HL-60/S4 (cell line): Measurements from ENCODE around the gene HDAC5.
"Not testable (repeated sequence)": the region's sequence is repeated elsewhere in the genome, so short reads cannot be mapped to it uniquely, and the experiment has no call there.

Source experiments
- in situ Hi-C: fragments of 300-500 bp; cut with MboI; formaldehyde crosslinking; loops from 2 replicates; pipeline ENCODE4 v1.14.3; 2022; ENCODE audit warnings: low sequenced_read_pairs

Gene HDAC5

GRCh38 chr17:44037471-44037870 lies 86.0 kb downstream of the HDAC5 start:
- in situ Hi-C loops: no loop called here

- in situ Hi-C loops: not testable (repeated sequence)
Observed at GRCh38 chr17:44034688-44035087, 88.8 kb downstream of the HDAC5 start.

GRCh38 chr17:44033861-44034408 lies 89.5 kb downstream of the HDAC5 start:
- in situ Hi-C loops: no loop called here

- in situ Hi-C loops: no loop called here
Observed at GRCh38 chr17:44030482-44030881, 93.0 kb downstream of the HDAC5 start.

DNA sequence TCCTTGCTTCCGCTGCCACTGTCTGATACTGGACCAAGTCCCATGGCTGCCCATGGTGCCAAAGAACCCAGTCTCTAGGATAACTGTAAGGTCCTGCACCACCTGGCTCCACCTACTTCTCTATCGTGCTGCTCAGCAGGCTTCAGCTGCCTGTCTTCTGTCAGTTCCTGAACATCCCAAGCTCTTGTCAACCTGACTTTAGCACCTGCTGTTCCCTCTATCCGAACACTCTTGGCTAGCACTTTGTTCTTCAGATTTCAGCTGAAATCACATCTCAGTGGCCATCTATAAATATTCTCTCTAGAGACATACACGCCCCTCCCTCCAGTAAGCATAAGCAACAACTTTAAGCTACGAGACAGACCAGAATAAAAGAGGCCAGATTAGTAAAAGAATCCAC lies 93.7 kb downstream of the HDAC5 start:
- in situ Hi-C loops: no loop called here
